ENCODE results near the gene KDM3A. TPM values are rescaled to one million over a fixed set of nuclear protein-coding genes. Genes with fewer than 3 reads are reported as not detected.
A peak's percentile ranks its signal among the peaks of the same experiment; 100 is the strongest.

Gene KDM3A
- total RNA-seq, 1 donor from 2014 or later, result 21.9 TPM

GRCh38 chr2:86436328-86436727, 4.8 kb upstream of the KDM3A start:
- H3K27me3 ChIP-seq (ENCODE audit: control insufficient read depth, insufficient read depth, low read length), result no peaks in the 10 kb centered on the region
- DNase-seq (ENCODE audit: low read depth), result no peak
- H3K36me3 ChIP-seq (ENCODE audit: control insufficient read depth, insufficient read depth, low read length), result no peaks in the 10 kb centered on the region
- no peak overlapping the region for H3K4me3 ChIP-seq (ENCODE audit: low read depth, low read length)
- TF ChIP-seq CTCF (IDR thresholded peaks at IDR 0.05; ENCODE audit: insufficient read depth, low read length, poor library complexity, severe bottlenecking), result no peak

- DNase-seq (ENCODE audit: low read depth), result no peak
- TF ChIP-seq CTCF (IDR thresholded peaks at IDR 0.05; ENCODE audit: insufficient read depth, low read length, poor library complexity, severe bottlenecking), result no peak
- Histone ChIP-seq H3K4me3 (ENCODE audit: low read depth, low read length) (no peak overlapping the region), H3K27me3 (ENCODE audit: control insufficient read depth, insufficient read depth, low read length) (no peaks in the 10 kb centered on the region), H3K36me3 (ENCODE audit: control insufficient read depth, insufficient read depth, low read length) (no peaks in the 10 kb centered on the region)
Measured at GRCh38 chr2:86439879-86440630, 1.1 kb upstream of the KDM3A start.

GRCh38 chr2:86441392-86441881, 266 bp downstream of the KDM3A start:
- TF ChIP-seq CTCF (IDR thresholded peaks at IDR 0.05; ENCODE audit: insufficient read depth, low read length, poor library complexity, severe bottlenecking), result no peak
- Histone ChIP-seq H3K4me3 (ENCODE audit: low read depth, low read length) (peak overlapping the region; percentile 70), H3K36me3 (ENCODE audit: control insufficient read depth, insufficient read depth, low read length) (no peaks in the 10 kb centered on the region), H3K27me3 (ENCODE audit: control insufficient read depth, insufficient read depth, low read length) (no peaks in the 10 kb centered on the region)
- no peak for DNase-seq (ENCODE audit: low read depth)

GRCh38 chr2:86441882-86442641, 891 bp downstream of the KDM3A start:
- Histone ChIP-seq H3K27me3 (ENCODE audit: control insufficient read depth, insufficient read depth, low read length) (no peaks in the 10 kb centered on the region), H3K4me3 (ENCODE audit: low read depth, low read length) (peak overlapping the region; percentile 70), H3K36me3 (ENCODE audit: control insufficient read depth, insufficient read depth, low read length) (no peaks in the 10 kb centered on the region)
- no peak for TF ChIP-seq CTCF (IDR thresholded peaks at IDR 0.05; ENCODE audit: insufficient read depth, low read length, poor library complexity, severe bottlenecking)
- no peak for DNase-seq (ENCODE audit: low read depth)

GRCh38 chr2:86442642-86443005, 1.5 kb downstream of the KDM3A start:
- Histone ChIP-seq H3K36me3 (ENCODE audit: control insufficient read depth, insufficient read depth, low read length) (no peaks in the 10 kb centered on the region), H3K4me3 (ENCODE audit: low read depth, low read length) (peak overlapping the region; percentile 70)
- no peak for TF ChIP-seq CTCF (IDR thresholded peaks at IDR 0.05; ENCODE audit: insufficient read depth, low read length, poor library complexity, severe bottlenecking)

More at GRCh38 chr2:86442642-86443005, 1.5 kb downstream of the KDM3A start:
- DNase-seq (ENCODE audit: low read depth), result peak; percentile 87
- no peaks in the 10 kb centered on the region for H3K27me3 ChIP-seq (ENCODE audit: control insufficient read depth, insufficient read depth, low read length)
